ENCODE measurements around the gene ST6GALNAC1.

Gene ST6GALNAC1

GRCh38 chr17:76643553-76644148, at the start of gene ST6GALNAC1:
ST6GALNAC1 (minus strand) TSS chr17:76643757; CDS start chr17:76643638, 119 bp downstream.
- no peak for TF ChIP-seq CTCF (IDR thresholded peaks at IDR 0.05)

GRCh38 chr17:76691379-76692191, 48.0 kb upstream of the ST6GALNAC1 start:
- TF ChIP-seq CTCF (IDR thresholded peaks at IDR 0.05): no peak

- TF ChIP-seq CTCF (IDR thresholded peaks at IDR 0.05): no peak
Measured at GRCh38 chr17:76690596-76691280, 47.2 kb upstream of the ST6GALNAC1 start.

- no peak for TF ChIP-seq CTCF (IDR thresholded peaks at IDR 0.05)
Measured at GRCh38 chr17:76689859-76690258, 46.3 kb upstream of the ST6GALNAC1 start.

- no peak for TF ChIP-seq CTCF (IDR thresholded peaks at IDR 0.05)
Measured at GRCh38 chr17:76688165-76688622, 44.6 kb upstream of the ST6GALNAC1 start.

GRCh38 chr17:76687298-76688164, 44.0 kb upstream of the ST6GALNAC1 start:
- no peak for TF ChIP-seq CTCF (IDR thresholded peaks at IDR 0.05)
